GM06990 (cell line): ENCODE data around the gene PAFAH2.

ENCODE experiments used
- DNase-seq: peaks from one replicate; pipeline ENCODE4 v3.0.0-alpha.2; 2011; ENCODE audit not compliant: insufficient read length; ENCODE audit errors: extremely low read depth
- H3K27me3 ChIP-seq: replicated peaks from 2 replicates; pipeline ENCODE4 v1.6.0; 2011; ENCODE audit warnings: low read length; ENCODE audit not compliant: control insufficient read depth, insufficient read depth
- H3K36me3 ChIP-seq: 2 replicates; pipeline ENCODE4 v1.5.1; 2011; ENCODE audit warnings: low read length; ENCODE audit not compliant: control insufficient read depth, insufficient read depth
- H3K4me3 ChIP-seq: replicated peaks from 2 replicates; pipeline ENCODE4 v1.5.1; 2011; ENCODE audit warnings: low read depth, mild to moderate bottlenecking, control low read depth, low read length
- TF ChIP-seq, protein P1 (sequence below): IDR thresholded peaks from 2 replicates; pipeline ENCODE4 v1.5.1; 2011; ENCODE audit warnings: low read length, control low read depth, mild to moderate bottlenecking, inconsistent platforms; ENCODE audit not compliant: insufficient read depth, poor library complexity, severe bottlenecking

The PAFAH2 gene

GRCh38 chr1:25922971-25923552 is 74.8 kb downstream of the PAFAH2 start:
- Histone ChIP-seq H3K27me3 (peaks cover 1% of the 10 kb centered on the region; the same call in 1 of the 2 replicates), H3K36me3 (no peaks in the 10 kb centered on the region), H3K4me3 (peak overlapping the region; percentile 43)
- peak; percentile 6 for DNase-seq
- TF ChIP-seq, protein P1, sequence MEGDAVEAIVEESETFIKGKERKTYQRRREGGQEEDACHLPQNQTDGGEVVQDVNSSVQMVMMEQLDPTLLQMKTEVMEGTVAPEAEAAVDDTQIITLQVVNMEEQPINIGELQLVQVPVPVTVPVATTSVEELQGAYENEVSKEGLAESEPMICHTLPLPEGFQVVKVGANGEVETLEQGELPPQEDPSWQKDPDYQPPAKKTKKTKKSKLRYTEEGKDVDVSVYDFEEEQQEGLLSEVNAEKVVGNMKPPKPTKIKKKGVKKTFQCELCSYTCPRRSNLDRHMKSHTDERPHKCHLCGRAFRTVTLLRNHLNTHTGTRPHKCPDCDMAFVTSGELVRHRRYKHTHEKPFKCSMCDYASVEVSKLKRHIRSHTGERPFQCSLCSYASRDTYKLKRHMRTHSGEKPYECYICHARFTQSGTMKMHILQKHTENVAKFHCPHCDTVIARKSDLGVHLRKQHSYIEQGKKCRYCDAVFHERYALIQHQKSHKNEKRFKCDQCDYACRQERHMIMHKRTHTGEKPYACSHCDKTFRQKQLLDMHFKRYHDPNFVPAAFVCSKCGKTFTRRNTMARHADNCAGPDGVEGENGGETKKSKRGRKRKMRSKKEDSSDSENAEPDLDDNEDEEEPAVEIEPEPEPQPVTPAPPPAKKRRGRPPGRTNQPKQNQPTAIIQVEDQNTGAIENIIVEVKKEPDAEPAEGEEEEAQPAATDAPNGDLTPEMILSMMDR, result no peak

GRCh38 chr1:25922056-25922970 is 75.5 kb downstream of the PAFAH2 start:
- peak overlapping the region; percentile 43 for H3K4me3 ChIP-seq
- H3K27me3 ChIP-seq, result peaks cover 1% of the 10 kb centered on the region; the same call in 1 of the 2 replicates
- H3K36me3 ChIP-seq, result no peaks in the 10 kb centered on the region
- TF ChIP-seq, protein P1, result no peak
- DNase-seq, result peak; percentile 23

DNA sequence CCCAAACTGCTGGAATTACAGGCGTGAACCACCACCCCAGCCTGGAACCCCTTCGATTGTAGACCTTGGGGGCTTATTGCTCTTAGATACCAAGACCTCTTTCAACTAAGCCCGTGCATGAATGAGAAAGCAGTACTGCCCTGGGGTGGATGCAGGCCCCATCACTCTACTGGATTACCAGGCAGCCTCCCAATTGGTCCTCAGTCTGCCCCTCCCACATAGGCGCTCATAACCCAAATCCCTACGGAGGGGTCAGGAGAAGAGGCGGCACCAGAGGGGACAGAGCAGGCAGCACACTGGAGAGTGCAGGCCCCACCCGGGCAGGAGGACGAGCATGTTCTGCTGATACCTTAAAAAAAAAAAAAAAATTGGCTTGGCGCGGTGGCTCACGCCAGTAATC is 79.2 kb downstream of the PAFAH2 start:
- TF ChIP-seq, protein P1, result no peak
- no peaks in the 10 kb centered on the region for H3K36me3 ChIP-seq
- no peak for DNase-seq
- H3K27me3 ChIP-seq, result peaks cover under 1% of the 10 kb centered on the region; the same call in 1 of the 2 replicates
- H3K4me3 ChIP-seq, result no peak overlapping the region

GRCh38 chr1:25917996-25918395 is 79.9 kb downstream of the PAFAH2 start:
- Histone ChIP-seq H3K4me3 (no peak overlapping the region), H3K27me3 (no peaks in the 10 kb centered on the region; the same call in 1 of the 2 replicates), H3K36me3 (no peaks in the 10 kb centered on the region)
- TF ChIP-seq, protein P1, result no peak
- DNase-seq, result no peak

- no peaks in the 10 kb centered on the region for H3K36me3 ChIP-seq
- H3K27me3 ChIP-seq, result no peaks in the 10 kb centered on the region; the same call in 1 of the 2 replicates
- H3K4me3 ChIP-seq, result no peak overlapping the region
- no peak for DNase-seq
- TF ChIP-seq, protein P1, result no peak
Observed at GRCh38 chr1:25916460-25916859, 81.4 kb downstream of the PAFAH2 start.
